CD1c-positive myeloid dendritic cell (primary cell): ENCODE data around the gene WDR35.

Experiments
- DNase-seq: peaks from one replicate; pipeline ENCODE4 v3.0.0-alpha.2; 2016; ENCODE audit errors: extremely low spot score

The WDR35 gene

GRCh38 chr2:19870792-19871191, 119.1 kb downstream of the WDR35 start:
- no peak for DNase-seq

GRCh38 chr2:19868701-19869580, 121.0 kb downstream of the WDR35 start:
- DNase-seq = peak; percentile 27

GRCh38 chr2:19868224-19868623, 121.7 kb downstream of the WDR35 start:
- DNase-seq = no peak

- DNase-seq = no peak
Observed at GRCh38 chr2:19866771-19867170, 123.1 kb downstream of the WDR35 start.

GRCh38 chr2:19865151-19865550, 124.8 kb downstream of the WDR35 start:
- no peak for DNase-seq

GRCh38 chr2:19864381-19864780, 125.5 kb downstream of the WDR35 start:
- no peak for DNase-seq

GRCh38 chr2:19863303-19864041, 126.4 kb downstream of the WDR35 start:
- peak; percentile 74 for DNase-seq

GRCh38 chr2:19861813-19862212, 128.1 kb downstream of the WDR35 start:
- DNase-seq = no peak
